ENCODE measurements around the gene SNX20. TPM values are rescaled to one million over a fixed set of nuclear protein-coding genes. Genes with fewer than 3 reads are reported as not detected.
A peak's percentile ranks its signal among the peaks of the same experiment; 100 is the strongest.

SNX20 gene
- total and polyA plus RNA-seq, 2 of the 13 experiments (the other 11 are each of a cell fraction or from before 2014, with no cell fraction given), result not detected

DNA sequence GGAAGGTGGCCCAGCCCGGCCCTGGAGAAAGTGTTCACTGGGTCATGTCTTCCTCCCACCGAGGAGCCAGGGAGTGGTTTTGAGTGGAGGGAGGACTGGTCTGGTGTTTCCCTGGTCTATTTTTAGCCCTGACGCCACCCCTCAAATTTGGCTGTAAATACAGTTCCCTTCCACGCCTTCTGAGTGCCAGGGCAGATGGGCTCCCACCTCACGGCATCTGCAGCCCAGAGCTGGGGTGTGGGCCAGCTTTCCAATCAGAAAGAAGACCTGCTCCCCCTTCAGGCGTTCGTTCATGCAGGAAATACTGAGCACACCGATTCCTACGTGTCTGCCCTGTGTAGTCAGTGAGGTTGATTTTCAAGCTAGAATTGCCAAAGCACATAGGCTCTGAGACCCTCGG, 53.7 kb downstream of the SNX20 start (continued):
- TF ChIP-seq ZNF629 (CRISPR knock-in tag; conservative IDR thresholded peaks at IDR 0.05), result no peak
- TF ChIP-seq NR1H2 (CRISPR knock-in tag; IDR thresholded peaks at IDR 0.05; ENCODE audit: borderline replicate concordance, low read depth), result no peak
- TF ChIP-seq ZNF576 (CRISPR knock-in tag; IDR thresholded peaks at IDR 0.05), result no peak
- TF ChIP-seq MAFG (CRISPR knock-in tag; IDR thresholded peaks at IDR 0.05), result no peak
- no peak for TF ChIP-seq SPEN (CRISPR knock-in tag; IDR thresholded peaks at IDR 0.05; ENCODE audit: low read depth)
- TF ChIP-seq HDAC1 (CRISPR knock-in tag; IDR thresholded peaks at IDR 0.05), result no peak
- TF ChIP-seq PCBP2 (optimal IDR thresholded peaks at IDR 0.05; ENCODE audit: low read depth, low read length, poor library complexity, severe bottlenecking), result no peak
- peak; percentile 14 for TF ChIP-seq RBM22 (optimal IDR thresholded peaks at IDR 0.05; ENCODE audit: low read length)
- TF ChIP-seq ZNF710 (CRISPR knock-in tag; IDR thresholded peaks at IDR 0.05; ENCODE audit: borderline replicate concordance), result no peak
- peak; percentile 54; the same call in 1 of the 2 replicates for TF ChIP-seq ZBTB38 (CRISPR knock-in tag; IDR thresholded peaks at IDR 0.05)
- TF ChIP-seq ZNF597 (CRISPR knock-in tag; IDR thresholded peaks at IDR 0.05), result no peak
- TF ChIP-seq, protein P1, sequence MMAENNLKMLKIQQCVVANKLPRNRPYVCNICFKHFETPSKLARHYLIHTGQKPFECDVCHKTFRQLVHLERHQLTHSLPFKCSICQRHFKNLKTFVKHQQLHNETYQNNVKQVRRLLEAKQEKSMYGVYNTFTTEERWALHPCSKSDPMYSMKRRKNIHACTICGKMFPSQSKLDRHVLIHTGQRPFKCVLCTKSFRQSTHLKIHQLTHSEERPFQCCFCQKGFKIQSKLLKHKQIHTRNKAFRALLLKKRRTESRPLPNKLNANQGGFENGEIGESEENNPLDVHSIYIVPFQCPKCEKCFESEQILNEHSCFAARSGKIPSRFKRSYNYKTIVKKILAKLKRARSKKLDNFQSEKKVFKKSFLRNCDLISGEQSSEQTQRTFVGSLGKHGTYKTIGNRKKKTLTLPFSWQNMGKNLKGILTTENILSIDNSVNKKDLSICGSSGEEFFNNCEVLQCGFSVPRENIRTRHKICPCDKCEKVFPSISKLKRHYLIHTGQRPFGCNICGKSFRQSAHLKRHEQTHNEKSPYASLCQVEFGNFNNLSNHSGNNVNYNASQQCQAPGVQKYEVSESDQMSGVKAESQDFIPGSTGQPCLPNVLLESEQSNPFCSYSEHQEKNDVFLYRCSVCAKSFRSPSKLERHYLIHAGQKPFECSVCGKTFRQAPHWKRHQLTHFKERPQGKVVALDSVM (CRISPR knock-in tag; IDR thresholded peaks at IDR 0.05), result no peak
- no peak for TF ChIP-seq ZSCAN25 (CRISPR knock-in tag; IDR thresholded peaks at IDR 0.05)
- no peak for TF ChIP-seq HNRNPH1 (optimal IDR thresholded peaks at IDR 0.05; ENCODE audit: low read depth, low read length)
- no peak for TF ChIP-seq TSC22D2 (CRISPR knock-in tag; IDR thresholded peaks at IDR 0.05; ENCODE audit: borderline replicate concordance)
- no peak for TF ChIP-seq MTF2 (CRISPR knock-in tag; IDR thresholded peaks at IDR 0.05; ENCODE audit: borderline replicate concordance)
- TF ChIP-seq ZNF263 (CRISPR knock-in tag; IDR thresholded peaks at IDR 0.05), result no peak
- TF ChIP-seq, protein P2, sequence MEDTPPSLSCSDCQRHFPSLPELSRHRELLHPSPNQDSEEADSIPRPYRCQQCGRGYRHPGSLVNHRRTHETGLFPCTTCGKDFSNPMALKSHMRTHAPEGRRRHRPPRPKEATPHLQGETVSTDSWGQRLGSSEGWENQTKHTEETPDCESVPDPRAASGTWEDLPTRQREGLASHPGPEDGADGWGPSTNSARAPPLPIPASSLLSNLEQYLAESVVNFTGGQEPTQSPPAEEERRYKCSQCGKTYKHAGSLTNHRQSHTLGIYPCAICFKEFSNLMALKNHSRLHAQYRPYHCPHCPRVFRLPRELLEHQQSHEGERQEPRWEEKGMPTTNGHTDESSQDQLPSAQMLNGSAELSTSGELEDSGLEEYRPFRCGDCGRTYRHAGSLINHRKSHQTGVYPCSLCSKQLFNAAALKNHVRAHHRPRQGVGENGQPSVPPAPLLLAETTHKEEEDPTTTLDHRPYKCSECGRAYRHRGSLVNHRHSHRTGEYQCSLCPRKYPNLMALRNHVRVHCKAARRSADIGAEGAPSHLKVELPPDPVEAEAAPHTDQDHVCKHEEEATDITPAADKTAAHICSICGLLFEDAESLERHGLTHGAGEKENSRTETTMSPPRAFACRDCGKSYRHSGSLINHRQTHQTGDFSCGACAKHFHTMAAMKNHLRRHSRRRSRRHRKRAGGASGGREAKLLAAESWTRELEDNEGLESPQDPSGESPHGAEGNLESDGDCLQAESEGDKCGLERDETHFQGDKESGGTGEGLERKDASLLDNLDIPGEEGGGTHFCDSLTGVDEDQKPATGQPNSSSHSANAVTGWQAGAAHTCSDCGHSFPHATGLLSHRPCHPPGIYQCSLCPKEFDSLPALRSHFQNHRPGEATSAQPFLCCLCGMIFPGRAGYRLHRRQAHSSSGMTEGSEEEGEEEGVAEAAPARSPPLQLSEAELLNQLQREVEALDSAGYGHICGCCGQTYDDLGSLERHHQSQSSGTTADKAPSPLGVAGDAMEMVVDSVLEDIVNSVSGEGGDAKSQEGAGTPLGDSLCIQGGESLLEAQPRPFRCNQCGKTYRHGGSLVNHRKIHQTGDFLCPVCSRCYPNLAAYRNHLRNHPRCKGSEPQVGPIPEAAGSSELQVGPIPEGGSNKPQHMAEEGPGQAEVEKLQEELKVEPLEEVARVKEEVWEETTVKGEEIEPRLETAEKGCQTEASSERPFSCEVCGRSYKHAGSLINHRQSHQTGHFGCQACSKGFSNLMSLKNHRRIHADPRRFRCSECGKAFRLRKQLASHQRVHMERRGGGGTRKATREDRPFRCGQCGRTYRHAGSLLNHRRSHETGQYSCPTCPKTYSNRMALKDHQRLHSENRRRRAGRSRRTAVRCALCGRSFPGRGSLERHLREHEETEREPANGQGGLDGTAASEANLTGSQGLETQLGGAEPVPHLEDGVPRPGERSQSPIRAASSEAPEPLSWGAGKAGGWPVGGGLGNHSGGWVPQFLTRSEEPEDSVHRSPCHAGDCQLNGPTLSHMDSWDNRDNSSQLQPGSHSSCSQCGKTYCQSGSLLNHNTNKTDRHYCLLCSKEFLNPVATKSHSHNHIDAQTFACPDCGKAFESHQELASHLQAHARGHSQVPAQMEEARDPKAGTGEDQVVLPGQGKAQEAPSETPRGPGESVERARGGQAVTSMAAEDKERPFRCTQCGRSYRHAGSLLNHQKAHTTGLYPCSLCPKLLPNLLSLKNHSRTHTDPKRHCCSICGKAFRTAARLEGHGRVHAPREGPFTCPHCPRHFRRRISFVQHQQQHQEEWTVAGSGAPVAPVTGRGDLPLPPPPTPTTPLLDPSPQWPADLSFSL (CRISPR knock-in tag; IDR thresholded peaks at IDR 0.05), result no peak

Data from HepG2 (cell line).